OCI-LY3 (cell line): Measurements from ENCODE around the gene UMPS.

Experiments
- EZH2phosphoT487 ChIP-seq: fragments of 200-600 bp; shearing (Covaris generic); IDR thresholded peaks from 2 replicates; pipeline ENCODE4 v1.6.1; 2018; ENCODE audit warnings: antibody characterized with exemption, mixed run types, low read depth
- TF ChIP-seq, protein P1 (sequence below): fragments of 200-600, 300-600 bp; sonication (generic); IDR thresholded peaks from 2 replicates; pipeline ENCODE4 v1.5.1; 2014; ENCODE audit warnings: antibody characterized with exemption, low read length, low read depth

DNA sequence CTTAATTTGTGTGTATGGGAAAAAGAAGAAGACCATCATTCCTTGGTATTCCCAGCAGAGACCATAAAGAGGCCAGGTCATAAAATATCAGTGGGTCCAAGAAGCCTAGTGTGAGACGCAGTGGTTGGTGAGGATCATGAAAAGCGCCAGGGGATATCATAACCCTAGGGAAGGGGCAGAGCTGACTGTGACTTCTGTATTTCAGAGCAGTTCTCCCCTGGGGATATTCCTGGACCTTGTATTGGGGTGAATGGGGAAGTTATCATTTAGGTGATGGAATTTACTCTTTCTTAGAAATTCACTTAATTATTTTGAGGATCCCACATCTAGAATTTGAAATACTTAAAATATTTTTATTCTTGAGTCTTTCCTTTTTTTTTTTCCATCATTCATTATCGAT lies 34.9 kb upstream of the UMPS start:
- TF ChIP-seq, protein P1, sequence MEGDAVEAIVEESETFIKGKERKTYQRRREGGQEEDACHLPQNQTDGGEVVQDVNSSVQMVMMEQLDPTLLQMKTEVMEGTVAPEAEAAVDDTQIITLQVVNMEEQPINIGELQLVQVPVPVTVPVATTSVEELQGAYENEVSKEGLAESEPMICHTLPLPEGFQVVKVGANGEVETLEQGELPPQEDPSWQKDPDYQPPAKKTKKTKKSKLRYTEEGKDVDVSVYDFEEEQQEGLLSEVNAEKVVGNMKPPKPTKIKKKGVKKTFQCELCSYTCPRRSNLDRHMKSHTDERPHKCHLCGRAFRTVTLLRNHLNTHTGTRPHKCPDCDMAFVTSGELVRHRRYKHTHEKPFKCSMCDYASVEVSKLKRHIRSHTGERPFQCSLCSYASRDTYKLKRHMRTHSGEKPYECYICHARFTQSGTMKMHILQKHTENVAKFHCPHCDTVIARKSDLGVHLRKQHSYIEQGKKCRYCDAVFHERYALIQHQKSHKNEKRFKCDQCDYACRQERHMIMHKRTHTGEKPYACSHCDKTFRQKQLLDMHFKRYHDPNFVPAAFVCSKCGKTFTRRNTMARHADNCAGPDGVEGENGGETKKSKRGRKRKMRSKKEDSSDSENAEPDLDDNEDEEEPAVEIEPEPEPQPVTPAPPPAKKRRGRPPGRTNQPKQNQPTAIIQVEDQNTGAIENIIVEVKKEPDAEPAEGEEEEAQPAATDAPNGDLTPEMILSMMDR, result no peak
- TF ChIP-seq EZH2phosphoT487, result no peak
